ENCODE data around the gene OPRL1.
A peak's percentile ranks its signal among the peaks of the same experiment; 100 is the strongest.

Gene OPRL1

DNA sequence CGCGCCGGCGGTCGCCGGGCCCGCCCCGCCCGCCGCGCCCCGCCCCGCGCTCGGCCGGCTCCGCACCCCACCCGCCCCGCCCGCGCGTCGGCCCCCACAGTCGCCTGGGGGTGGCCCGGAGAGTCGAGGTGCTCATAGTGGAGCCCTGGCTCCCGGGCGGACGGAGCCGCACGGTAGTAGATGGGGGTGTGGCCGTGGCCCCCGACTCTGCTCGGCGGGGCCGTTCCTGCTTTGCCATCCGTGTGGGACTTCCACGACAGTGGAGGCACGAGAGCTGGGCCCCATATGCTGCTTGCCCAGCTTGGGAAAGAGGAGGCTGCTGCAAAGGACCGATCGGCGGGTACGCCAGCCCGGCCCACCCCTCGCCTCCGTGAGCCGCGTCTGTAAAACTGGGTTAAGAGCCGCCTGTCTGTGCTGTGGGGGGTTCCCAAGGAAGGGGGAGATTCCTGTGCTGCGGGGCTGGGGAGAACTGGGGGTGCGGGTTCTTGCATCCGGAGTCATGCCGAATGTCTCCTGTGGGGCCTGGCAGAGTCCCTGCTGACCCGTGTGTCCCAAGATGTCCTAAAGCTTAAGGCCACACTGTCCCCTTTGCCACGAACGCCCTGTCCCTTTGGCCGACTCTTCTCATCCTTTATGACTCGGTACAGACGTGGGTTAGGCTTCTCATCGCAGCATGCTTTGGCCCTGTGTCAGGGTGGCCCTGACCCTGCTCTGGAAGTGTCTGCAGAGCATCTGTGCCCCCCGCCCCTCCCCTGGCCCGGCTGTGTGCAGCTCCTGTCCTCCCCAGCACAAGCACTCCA lies at the start of gene OPRL1:
Gene OPRL1 (plus strand): TSS at position 70 of the 800 bp plus-strand sequence. CDS start 12,639 bp downstream, outside the sequence.
- no peak for DNase-seq (ENCODE audit: low read depth)

DNA sequence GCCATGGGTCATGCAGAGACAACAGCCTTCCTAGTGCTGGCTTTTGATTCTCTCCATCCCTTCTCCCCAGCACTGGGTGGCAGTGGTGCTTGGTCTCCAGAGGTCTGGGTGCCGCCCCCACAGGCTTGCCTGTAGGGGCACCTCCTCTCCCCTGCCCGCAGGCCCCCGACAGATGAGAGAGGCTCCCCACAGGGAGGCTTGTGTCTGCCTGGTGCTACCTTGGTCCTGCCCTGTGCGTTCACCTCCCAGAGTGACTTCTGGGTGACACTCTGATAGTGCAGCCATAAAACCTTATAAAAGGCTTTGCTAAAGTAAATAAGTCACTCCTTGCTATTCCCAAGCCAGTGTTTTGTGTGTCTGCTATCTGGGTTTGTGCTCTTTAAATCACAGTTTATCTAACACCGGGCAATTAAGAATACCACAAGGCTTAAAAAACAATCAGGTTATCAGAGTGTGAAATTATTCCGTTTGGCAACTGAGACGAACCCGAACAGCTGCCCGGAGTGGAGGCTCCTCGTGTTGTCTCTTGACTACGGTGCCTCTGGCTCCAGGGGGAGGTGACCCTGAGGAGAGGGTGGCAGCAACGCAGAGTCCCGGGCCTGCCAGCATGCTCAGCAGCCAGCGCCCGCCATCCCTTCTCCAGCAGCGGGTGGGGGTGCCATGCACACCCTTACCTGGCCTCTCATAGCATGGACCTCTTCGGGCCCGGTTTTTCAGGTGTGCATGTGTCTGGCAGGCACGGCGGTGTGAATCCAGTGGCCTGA lies 49.3 kb upstream of the OPRL1 start:
- DNase-seq (ENCODE audit: low read depth), result no peak

DNA sequence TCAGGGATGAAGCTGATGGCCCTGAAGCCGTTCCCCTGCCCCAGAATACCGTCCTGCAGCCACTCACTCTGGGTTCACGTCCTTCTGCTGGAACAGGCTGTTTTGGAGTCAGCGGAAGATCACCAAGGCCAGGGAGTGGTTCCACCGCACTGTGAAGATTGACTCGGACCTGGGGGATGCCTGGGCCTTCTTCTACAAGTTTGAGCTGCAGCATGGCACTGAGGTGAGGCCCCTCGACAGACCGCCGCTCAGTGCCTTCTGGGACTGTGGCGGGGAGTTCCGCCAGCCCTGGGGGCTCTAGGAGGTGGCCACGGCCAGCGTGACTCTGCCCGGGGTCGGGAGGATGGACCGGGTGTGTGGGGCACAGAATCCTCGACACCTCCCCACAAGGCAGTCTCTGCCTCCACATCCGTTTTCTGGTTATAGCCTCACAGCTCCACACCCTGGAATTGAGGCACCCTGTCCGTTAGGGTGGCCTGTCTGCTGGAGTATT lies 48.0 kb upstream of the OPRL1 start:
- DNase-seq (ENCODE audit: low read depth), result no peak

DNA sequence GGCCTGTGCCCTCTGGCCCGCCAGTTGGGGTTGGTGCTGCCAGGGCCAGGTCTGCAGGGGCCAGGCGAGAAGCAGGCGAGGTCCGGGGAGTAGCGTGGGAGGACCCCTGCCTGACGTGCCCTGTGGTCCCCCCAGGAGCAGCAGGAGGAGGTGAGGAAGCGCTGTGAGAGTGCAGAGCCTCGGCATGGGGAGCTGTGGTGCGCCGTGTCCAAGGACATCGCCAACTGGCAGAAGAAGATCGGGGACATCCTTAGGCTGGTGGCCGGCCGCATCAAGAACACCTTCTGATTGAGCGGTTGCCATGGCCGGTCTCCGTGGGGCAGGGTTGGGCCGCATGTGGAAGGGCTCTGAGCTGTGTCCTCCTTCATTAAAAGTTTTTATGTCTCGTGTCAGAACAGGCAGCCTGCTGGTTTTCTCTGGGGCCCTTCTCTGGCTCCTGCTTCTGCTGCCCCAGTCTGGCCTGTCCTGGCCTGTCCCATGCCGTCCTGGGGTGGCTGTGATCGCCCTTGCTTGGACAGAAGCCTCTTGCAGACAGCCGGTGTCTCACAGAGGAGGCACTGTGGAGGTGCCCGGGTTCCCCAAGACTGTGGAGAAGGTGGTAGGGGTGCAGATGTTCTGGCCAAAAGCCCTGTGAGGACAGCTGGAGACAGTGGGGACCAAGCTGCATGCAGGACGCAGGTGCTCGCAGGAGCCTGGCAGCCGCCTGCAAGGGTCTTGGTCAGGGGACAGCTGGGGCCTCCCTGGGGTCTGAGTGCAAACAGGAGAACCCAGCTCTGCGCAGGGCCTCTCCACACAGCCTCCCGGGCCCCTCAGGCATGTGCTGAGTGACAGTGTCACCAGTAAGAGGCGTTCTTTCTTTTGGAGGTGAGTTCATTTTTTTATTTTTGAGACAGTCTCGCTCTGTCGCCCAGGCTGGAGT lies 46.9 kb upstream of the OPRL1 start:
- no peak for DNase-seq (ENCODE audit: low read depth)

DNA sequence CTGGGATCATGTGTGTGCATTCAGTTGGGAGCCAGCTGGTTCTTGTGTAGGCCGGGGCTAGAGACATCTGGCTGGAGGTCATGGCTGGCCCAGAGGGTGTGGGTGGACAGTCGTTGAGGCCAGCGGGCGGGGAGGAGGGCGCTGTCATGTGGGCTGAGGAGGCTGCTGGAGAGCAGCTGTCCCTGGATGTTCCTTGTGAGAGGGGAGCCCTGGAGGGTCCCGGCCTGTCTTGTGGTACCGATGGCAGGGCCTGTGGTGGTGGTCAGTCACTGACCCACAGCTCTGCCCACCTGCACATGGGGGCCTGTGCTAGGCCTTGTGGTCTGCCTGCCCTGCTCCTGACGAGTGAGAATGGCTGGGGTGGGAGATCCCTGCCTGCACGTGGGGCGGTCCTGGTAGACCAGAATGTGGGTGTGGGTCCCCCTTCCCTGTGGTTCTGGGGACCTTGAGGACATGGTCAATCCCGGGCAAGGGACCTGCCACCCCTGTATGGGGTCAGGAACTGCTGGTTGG lies 45.8 kb upstream of the OPRL1 start:
- DNase-seq (ENCODE audit: low read depth), result no peak

DNA sequence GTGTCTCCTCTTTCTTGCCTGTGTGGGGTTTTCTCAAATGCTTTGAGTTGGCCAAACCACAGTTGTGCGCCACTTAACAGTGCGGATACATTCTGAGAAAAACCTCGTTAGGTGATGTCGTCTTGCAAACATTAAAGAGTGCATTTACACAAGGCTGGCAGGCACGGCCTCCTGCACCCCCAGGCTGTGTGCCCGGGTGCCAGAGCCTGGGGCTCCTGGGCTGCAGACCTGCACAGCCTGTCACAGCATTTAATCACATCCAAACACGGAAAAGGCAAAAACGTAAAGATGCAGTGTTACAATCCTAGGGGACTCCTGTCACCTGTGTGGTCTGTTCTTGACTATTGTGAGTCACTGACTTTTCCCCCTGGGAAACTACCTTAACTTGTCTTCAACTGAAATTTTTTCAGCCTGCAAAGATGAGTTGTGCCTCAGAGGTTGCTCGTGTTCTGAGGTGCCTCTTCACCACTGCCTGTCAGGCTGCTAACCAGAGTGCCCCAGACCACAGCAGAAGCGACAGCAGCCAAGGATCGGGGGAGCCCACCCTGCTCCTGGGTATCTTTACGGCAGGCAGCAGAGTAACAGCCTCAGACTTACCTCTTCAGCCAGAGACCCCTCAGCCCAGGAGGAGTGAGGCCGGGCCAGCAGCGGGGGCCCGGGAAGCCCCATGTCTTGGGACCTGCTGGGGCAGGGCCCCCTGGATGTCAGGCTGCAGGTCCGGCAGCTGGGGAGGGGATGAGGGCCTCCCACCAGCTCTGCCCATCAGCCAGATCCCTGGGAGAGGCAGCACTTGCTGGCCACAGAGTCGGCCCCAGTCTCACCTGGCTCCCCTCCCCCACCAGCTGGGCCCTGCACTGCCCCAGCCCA lies 44.6 kb upstream of the OPRL1 start:
- DNase-seq (ENCODE audit: low read depth), result no peak

DNA sequence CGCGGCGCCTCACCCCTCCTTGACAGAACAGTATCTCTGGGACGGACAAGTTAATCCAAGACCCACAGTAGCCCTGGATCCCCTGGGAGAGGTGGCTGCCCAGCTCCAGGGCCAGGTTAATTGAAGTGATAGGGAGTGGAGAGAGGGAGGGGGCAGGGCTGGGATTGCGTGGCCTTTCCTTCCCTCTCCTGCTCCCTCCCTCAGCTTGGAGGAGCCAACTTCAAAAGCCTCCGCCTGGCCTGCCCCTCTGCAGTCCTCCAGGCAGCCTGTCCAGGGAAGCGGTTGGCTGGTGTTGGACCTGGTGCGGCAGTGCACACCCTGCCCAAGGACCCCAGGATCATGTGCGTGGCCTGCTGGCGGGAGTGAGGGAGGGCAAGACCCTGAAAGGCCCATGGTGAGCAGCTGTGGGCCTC lies 43.9 kb upstream of the OPRL1 start, which contains the start of gene C20orf204:
Gene C20orf204 (plus strand): TSS at position 250 of the 413 bp plus-strand sequence. CDS start 142 bp downstream, at position 392.
- no peak for DNase-seq (ENCODE audit: low read depth)

DNA sequence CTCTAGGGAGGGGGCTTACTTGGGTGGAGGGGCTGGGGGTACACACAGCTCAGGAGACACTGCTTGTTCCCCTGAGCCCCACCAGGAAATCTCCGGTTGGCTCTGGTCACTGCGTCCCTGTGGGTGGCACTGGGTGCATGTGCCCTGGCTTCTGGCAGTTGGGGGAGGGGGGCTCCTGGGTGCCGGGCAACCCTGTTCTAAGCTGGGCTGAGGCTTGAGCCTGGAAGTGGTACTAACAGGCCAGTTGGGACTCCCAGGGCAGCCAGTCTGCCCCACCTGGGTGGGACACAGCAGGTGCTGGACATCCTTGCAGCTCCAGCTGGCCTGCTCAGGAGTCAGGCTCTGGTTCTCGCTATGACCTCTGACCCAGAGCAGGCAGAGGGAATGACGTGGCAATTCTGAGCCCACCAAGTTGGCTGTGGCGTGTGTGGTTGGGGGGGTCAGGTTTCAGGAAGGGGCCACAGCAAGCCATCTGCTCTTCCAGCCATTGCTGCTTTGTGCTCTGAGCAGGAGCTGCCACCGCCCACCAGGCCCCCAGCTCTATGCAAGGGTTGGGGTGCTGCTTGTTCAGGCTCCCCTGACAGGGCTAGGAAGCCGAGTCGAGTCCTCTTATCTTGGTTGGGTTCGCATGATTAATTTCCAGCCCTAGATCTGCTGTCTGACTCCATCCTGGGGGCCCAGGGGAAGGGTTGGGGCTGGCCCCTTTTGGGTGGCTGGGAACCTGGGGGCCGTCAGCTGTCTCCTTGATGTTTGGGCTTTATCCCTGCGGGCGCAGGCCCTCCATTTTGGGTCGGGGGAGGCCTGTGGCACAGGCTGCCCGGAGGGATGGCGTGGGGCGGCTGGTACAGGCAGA lies 43.3 kb upstream of the OPRL1 start:
- DNase-seq (ENCODE audit: low read depth), result no peak

DNA sequence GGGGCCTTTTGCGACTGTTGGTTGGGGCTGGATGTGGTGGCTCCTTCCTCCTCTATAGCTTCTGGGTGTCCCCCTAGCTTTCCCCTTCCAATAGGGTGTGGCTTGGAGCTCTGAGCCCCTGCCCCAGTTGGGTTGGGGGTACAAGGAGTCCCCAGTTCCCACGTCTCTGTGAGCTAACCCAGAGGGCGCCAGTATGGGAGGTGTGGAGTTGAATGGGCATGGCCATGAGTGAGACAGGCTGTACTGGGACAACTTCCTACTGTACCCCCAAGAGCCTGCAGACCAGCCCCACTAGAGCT lies 42.7 kb upstream of the OPRL1 start:
- no peak for DNase-seq (ENCODE audit: low read depth)

DNA sequence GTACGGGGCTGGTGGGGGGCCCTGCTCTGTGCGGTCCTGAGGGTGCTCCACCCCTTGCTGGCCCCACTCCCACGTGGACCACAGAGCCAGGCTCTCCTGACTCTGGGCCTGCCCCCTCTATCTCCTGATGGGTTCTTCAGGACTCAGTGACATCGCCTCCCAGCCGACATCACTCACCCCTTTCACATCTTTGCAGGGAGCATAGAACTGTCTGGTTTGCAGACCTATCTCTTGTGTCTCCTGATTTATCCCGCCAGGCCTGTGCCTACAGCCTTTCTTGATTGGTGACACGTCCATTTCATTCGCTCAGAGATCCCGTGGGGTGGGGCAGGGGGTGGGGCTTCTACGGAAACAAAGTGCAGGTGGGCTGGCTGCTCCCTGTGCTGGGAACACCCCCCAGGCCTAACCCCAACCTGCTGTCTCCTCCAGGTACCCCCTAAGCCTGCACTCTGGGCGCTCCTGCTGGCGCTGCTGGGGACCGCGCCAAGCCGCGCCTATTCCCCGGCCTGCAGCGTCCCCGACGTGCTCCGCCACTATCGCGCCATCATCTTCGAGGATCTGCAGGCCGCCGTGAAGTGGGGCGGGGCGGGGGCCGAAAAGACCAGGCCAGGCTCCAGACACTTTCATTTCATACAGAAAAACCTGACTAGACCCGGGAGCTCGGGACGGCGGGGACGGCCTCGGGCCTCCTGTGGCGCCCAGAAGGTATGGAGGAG lies 42.2 kb upstream of the OPRL1 start:
- peak; percentile 29 for DNase-seq (ENCODE audit: low read depth)

DNA sequence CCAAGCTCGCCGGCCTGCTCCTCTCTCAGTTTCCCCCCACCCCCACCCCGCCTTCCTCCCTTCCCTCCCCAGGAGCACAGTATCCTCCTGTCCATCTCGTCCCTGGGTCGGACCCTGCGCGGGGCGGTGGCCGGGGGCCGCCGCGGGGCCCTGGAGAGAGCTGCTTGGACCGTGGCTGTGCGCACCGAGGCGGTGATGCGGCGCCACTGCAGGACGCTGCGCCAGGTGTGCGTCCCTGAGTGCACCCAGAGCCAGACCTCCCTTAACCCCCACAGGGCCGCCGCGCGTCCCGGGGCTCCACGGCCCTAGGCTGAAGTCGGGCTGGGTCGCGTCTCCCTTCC lies 41.7 kb upstream of the OPRL1 start:
- DNase-seq (ENCODE audit: low read depth), result no peak

DNA sequence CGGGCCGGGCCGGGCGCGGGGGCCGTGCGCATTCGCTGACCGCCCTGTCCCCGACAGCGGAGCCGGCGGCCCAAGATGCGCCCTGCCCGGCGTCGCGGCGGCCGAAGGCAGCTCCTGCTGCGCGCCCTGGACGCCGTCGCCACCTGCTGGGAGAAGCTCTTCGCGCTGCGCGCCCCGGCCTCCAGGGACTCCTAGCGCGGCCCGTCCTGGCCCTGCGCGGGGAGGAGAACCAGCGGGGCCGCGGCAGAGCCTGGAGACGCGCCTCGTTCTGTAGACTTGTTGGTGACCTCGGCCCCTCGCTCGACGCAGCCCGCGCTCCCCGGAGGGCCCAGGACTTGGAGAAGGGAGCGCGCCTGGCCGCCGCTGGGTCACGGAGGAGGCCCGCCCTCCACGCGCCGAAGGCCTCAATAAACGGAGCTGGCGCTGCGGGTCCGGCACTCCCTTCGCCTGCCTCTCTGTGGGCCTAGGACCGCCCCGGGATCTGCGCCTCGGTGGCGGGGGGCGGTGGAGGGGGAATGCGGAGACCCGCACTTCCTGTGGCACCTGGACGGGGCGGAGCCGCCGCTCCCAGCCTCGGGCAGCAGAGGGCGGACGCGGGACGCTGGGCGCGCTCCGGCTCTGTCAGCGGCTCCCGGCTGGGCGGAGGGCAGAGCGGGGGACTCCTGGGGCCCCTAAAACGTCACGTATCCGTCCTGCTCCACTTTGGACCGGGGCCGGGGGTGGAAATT lies 41.2 kb upstream of the OPRL1 start:
- DNase-seq (ENCODE audit: low read depth), result peak; percentile 85

DNA sequence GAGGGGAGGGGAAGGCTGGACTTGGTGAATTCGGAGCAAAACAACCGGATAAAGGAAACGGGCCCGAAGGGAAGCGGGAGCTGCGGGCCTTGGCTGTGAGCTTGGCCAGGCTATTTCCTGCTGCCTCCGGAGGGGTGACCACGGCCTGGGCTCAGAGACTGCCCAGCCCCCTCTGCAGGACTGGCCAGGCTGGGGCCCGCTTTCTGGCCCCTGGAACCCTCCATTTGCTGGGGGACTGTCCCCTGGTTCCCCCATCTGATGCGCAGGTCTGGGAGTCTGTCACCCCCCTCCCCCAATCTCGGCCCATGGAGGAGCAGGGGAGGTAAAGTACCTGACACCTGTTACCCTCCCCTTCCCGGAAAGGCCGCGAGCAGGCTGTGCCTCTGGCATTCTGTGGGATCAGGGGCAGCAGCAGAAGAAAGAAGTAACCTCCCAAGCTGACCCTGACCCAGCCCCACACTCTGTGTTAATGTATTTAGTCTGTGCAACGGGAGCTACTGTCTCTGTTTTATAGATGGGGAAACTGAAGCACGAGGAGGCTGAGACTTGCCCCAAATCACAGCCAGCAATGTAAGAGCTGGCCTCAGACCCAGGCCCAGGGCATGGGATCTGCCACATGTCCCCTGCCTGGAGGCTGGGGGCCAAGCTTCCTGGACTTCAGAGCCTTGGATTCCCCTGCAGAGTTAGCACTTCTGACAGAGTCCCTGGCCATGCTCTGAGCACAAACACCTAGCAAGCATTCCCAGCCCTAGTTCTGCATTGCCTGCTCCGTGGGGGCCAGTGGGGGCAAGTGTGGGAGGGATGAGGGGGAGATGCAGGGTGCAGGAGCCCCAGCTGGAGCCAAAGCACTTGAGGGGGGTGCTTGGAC lies 40.4 kb upstream of the OPRL1 start:
- DNase-seq (ENCODE audit: low read depth), result peak; percentile 28

DNA sequence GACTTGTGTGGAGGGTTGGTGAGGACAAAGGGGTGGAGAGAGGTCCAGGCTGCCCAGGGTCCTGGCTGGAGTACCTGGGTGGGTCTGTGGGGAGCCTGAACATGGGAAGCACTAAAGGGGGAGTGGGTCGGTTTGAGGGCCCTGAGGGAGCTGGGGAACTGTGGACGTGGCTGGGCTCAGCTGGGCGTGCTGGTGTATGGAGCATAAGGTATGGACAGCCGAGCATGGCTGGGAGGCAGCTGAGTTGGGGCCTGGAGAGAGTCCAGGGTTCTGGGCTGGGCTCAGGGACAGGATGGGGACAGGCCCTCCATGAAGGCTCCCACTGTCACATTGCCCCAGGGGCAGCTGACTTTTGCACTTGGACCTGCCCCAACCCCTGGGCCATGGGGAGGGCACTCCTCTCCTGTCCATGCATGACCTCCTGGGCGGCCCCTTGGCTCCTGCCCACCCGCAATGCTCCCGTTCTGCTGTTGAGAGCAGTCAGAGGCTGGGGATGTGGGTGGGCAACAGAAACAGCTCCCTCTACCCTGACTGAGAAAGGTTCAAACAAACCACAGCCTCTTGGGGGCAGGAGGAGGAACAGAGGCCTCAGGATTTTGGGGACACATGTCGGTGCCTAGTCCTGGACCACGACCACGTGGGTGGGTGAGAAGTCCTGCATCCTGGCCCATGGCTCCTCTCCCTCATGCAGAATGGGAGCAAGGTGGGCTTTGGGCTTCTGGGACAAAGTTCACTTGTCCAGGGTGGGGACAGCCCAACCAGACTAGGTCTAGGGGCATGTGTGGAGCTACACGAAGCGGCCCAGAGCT lies 39.4 kb upstream of the OPRL1 start:
- DNase-seq (ENCODE audit: low read depth), result no peak

DNA sequence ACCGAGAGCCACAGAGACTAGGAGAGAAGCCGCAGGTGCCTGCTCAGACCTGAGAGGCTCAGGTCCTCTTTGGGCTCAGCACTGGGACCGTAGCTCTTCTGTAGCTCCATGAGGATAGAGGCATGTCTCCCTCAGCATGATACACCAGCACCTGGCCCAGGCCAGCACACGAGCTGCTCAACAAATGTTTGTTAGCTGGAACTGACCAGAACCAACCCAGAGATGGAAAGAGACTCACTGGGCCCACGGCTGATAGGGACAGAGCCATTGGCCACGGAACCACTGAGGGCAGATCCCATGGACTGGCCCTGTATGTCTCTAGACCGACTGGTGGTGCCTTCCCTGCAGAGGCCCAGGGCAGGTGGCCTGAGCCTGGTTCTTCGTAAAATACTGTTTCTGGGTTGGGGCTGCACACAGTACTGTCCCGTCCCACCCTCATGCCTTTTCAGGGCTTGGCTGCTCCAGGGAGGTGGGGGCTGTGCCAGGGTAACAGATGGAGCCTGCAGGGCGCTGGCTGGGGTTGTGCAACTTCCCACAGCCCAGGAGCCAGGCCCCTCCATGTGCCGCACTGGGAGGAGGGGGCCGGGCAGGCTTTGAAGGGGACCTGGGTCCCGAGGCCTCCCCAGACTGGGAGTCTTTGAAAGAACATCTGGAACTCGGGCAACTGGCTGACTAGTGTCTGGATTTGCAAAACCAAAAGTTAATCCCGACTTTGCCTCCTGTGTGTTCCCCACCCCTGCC lies 38.7 kb upstream of the OPRL1 start:
- DNase-seq (ENCODE audit: low read depth), result no peak

DNA sequence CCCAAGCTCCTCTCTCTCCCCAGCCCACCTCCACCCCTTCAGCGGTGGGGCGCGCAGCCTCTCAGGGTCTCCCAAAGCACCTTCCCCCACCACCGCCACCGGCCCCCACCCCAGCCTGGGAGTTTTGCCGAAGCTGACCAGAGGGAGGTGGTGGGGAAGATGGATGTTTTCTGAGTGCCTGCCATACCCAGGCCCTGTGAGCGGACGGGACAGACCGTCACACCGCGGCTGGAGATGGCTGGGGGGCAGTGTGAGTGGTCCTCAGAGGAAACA lies 38.2 kb upstream of the OPRL1 start:
- no peak for DNase-seq (ENCODE audit: low read depth)
